Left ventricle myocardium inferior (tissue), 1 donor: ENCODE results near the gene XAGE1A. TPM values are rescaled to one million over a fixed set of nuclear protein-coding genes. Genes with fewer than 3 reads are reported as not detected.
"Not testable (repeated sequence)": the region's sequence is repeated elsewhere in the genome, so short reads cannot be mapped to it uniquely, and the experiment has no call there.

Experiments
- DNase-seq: peaks from one replicate; pipeline ENCODE4 v3.0.0-alpha.2; 2020
- H3K27ac ChIP-seq: fragments of 200-600 bp; replicated peaks from 2 replicates; pipeline ENCODE4 v1.8.0; 2021
- H3K27me3 ChIP-seq: fragments of 200-600 bp; 2 replicates; pipeline ENCODE4 v1.8.0; 2021; ENCODE audit warnings: low read depth
- H3K36me3 ChIP-seq: fragments of 200-600 bp; 2 replicates; pipeline ENCODE4 v1.8.0; 2021
- H3K4me1 ChIP-seq: fragments of 200-600 bp; 2 replicates; pipeline ENCODE4 v1.8.0; 2021
- H3K4me3 ChIP-seq: fragments of 200-600 bp; 2 replicates; pipeline ENCODE4 v1.8.0; 2021; ENCODE audit warnings: mild to moderate bottlenecking, moderate library complexity
- H3K9me3 ChIP-seq: fragments of 200-600 bp; replicated peaks from 2 replicates; pipeline ENCODE4 v1.8.0; 2021
- CTCF ChIP-seq: fragments of 200-600 bp; IDR thresholded peaks from 2 replicates; pipeline ENCODE4 v1.8.0; 2021; ENCODE audit warnings: antibody characterized with exemption, mild to moderate bottlenecking, borderline replicate concordance
- intact Hi-C: fragments of 100-400 bp; cut with micrococcal nuclease; formaldehyde crosslinking; loops from one replicate; pipeline ENCODE4 v1.11.0; 2022
- long read RNA-seq: library from polyadenylated mRNA; unstranded; transcript quantifications from one replicate; pipeline ENCODE4 v2.0.0, GENCODE V29; 2021
- total RNA-seq: library from RNA; stranded (reverse); fragmentation: NEBNext Ultra II Directional; extraction: Animal tissue kit (Norgen Biotek cat#: 25700); gene quantifications from one replicate; pipeline ENCODE4 v1.2.1, GENCODE V29; 2021
- donor health status: DM: no; HTN: yes; CAD: no; lungs with severe emphysema.

Gene XAGE1A
- total RNA-seq = not detected
- long read RNA-seq = 0 reads

DNA sequence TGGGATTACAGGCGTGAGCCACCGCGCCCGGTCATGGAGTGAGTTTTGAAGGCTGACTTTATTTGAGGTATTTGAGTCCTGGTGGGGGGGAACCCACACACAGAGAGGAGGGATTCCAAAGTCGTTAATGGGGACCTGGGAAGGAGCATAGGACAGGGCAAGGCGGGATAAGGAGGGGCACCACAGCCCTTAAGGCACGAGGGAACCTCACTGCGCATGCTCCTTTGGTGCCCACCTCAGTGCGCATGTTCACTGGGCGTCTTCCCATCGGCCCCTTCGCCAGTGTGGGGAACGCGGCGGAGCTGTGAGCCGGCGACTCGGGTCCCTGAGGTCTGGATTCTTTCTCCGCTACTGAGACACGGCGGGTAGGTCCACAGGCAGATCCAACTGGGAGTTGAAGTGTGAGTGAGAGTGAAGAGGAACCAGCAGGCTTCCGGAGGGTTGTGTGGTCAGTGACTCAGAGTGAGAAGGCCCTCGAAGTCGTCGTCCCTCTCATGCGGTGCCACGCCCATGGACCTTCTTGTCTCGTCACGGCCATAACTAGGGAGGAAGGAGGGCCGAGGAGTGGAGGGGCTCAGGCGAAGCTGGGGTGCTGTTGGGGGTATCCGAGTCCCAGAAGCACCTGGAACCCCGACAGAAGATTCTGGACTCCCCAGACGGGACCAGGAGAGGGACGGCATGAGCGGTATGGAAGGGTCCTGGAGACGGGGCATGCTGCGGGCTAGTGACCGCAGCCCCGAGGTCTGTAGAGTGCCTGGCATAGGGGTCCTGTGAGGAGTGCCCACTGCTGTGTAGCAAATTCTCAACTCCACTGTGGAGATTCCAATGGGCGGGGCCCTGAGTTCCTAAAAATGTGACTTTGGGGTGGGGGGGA lies at the start of gene XAGE1A:
XAGE1A (plus strand) TSS at position 264 of the 874 bp plus-strand sequence. CDS start 1,554 bp downstream, outside the sequence.
- H3K27me3 ChIP-seq, H3K36me3 ChIP-seq, H3K4me1 ChIP-seq, H3K9me3 ChIP-seq, DNase-seq, H3K4me3 ChIP-seq, intact Hi-C loops, H3K27ac ChIP-seq: not testable (repeated sequence)

- H3K4me1 ChIP-seq, DNase-seq, H3K9me3 ChIP-seq, H3K27ac ChIP-seq, H3K27me3 ChIP-seq, H3K36me3 ChIP-seq, H3K4me3 ChIP-seq, intact Hi-C loops: not testable (repeated sequence)
These were observed 43.6 kb upstream of the XAGE1A start for GRCh38 chrX:52452031-52452430.

DNA sequence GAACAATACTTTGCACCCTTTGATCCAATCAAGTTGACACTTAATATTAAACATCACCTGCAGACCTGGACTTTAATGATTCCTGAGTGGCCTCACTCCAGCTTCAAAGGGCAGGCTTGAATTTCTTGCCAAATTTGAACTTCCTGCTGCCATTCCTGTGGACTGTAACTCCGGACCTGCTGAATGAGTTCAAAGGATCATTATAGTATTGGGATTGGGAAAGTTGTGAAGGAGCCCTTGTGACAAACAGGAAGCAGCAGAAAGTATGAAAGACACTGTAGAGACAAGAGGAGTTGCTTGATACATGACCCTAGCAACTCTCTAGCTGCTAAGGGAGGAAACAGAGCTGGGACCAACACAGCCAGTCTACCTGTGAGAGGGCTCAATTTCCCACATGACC lies 24.3 kb upstream of the XAGE1A start:
- DNase-seq, H3K27me3 ChIP-seq, H3K4me3 ChIP-seq, H3K27ac ChIP-seq, H3K4me1 ChIP-seq, H3K36me3 ChIP-seq, intact Hi-C loops, H3K9me3 ChIP-seq: not testable (repeated sequence)

DNA sequence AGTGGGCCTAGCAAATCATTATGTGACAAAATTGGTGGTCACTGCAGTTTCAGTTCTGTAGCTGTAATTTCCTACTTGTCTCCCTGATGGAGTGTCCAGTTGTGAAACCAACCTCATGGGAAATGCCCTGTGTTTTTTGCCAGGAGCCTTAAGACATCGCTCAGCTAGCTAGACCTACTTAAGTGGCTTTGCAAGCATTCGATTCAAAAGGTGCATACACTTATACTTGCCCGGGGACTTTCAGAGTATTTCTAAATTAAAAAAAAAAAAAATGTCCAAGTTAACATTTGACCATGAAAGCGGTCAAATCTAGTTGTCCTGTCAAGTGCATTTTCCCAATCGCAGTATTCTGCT lies 788 bp downstream of the XAGE1A start:
- DNase-seq = not testable (repeated sequence)

DNA sequence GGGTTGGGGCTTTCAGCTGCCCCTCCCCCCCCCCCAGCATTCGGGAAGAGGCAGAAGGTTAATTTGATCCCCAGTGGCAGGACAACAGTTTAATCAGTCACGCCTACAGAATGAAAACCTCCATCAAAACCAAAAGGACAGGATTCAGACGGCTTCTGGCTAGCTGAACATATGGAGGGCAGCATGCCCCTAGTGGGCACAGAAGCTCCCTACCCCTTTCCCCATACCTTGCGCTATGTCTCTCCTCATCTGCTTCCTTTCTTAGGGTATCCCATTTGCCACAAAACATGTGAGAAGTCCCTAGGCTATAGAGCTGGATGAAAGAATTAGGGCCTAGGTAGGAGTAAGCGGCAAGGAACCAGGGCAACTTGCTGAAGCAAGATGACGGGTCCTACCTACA lies 5.8 kb downstream of the XAGE1A start:
- H3K27me3 ChIP-seq, intact Hi-C loops, H3K27ac ChIP-seq, H3K4me3 ChIP-seq, H3K36me3 ChIP-seq, H3K4me1 ChIP-seq, H3K9me3 ChIP-seq, DNase-seq: not testable (repeated sequence)

More for the DNA sequence above, 788 bp downstream of the XAGE1A start:
- H3K36me3 ChIP-seq, H3K9me3 ChIP-seq, H3K4me1 ChIP-seq, H3K27me3 ChIP-seq, intact Hi-C loops, H3K27ac ChIP-seq, H3K4me3 ChIP-seq: not testable (repeated sequence)

- H3K27me3 ChIP-seq = no peaks in the 10 kb centered on the region
- no peak for TF ChIP-seq CTCF
- no peak overlapping the region for H3K4me3 ChIP-seq
- no peak overlapping the region for H3K27ac ChIP-seq
- intact Hi-C loops = no loop called here
- H3K9me3 ChIP-seq = no peaks in the 10 kb centered on the region
- no peak for DNase-seq
- H3K4me1 ChIP-seq = no peaks in the 10 kb centered on the region
- no peaks in the 10 kb centered on the region for H3K36me3 ChIP-seq
These were observed 8.9 kb downstream of the XAGE1A start for GRCh38 chrX:52504551-52504950.

DNA sequence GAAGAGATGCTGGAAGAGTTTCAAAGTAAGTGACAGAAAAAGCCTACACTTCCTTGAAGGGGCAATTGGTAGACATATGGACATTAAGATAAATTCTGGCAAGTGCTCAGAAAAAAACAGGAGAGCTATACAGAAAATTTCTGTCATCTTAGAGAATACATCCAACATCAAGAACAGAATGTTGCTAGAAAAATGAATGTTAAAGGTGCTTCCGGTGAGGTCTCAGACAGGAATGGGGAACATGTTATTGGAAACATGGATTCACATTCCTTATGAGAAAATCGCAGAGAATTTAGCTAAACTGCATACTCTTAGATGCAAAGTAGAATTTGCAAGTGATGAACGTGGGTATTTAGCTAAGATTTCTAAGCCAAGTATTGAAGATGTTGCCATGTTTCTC lies 11.7 kb downstream of the XAGE1A start:
- intact Hi-C loops = no loop called here
- H3K27ac ChIP-seq = no peak overlapping the region
- H3K4me3 ChIP-seq = no peak overlapping the region
- TF ChIP-seq CTCF = no peak
- H3K36me3 ChIP-seq = no peaks in the 10 kb centered on the region
- H3K4me1 ChIP-seq = no peaks in the 10 kb centered on the region
- no peak for DNase-seq
- H3K27me3 ChIP-seq = no peaks in the 10 kb centered on the region
- H3K9me3 ChIP-seq = no peaks in the 10 kb centered on the region

DNA sequence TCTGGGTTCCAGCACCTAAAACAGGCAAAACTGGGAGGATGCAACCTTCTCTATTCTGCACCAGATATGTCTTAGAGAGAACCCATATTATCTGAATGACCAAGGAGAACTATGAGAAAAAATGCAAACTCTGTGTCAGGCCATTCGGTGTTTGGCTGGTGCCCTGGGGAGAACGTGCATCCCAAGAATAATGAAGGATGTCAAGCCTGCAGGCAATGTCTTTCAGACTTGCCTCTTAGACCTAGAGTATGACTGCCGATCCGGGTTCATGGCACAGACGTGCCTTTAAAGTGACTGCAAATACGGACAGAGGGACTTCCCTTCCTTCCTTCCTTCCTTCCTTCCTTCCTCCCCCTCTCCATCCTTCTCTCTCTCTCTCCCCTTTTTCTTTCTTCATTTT lies 14.3 kb downstream of the XAGE1A start:
- intact Hi-C loops = no loop called here
- Histone ChIP-seq H3K27me3 (no peaks in the 10 kb centered on the region), H3K27ac (no peak overlapping the region), H3K4me3 (no peak overlapping the region), H3K9me3 (no peaks in the 10 kb centered on the region), H3K36me3 (no peaks in the 10 kb centered on the region), H3K4me1 (no peaks in the 10 kb centered on the region)
- no peak for DNase-seq
- TF ChIP-seq CTCF = no peak

- intact Hi-C loops, H3K9me3 ChIP-seq: not testable (repeated sequence)
These were observed 15.5 kb downstream of the XAGE1A start for GRCh38 chrX:52511126-52511525.

GRCh38 chrX:52516110-52516986 lies 20.7 kb downstream of the XAGE1A start:
- H3K9me3 ChIP-seq, H3K4me3 ChIP-seq, H3K27me3 ChIP-seq, DNase-seq, H3K36me3 ChIP-seq, intact Hi-C loops, H3K4me1 ChIP-seq, H3K27ac ChIP-seq: not testable (repeated sequence)

More at GRCh38 chrX:52511126-52511525, 15.5 kb downstream of the XAGE1A start:
- H3K27ac ChIP-seq, H3K4me1 ChIP-seq, H3K27me3 ChIP-seq, H3K4me3 ChIP-seq, H3K36me3 ChIP-seq, DNase-seq: not testable (repeated sequence)

GRCh38 chrX:52516987-52517325 lies 21.3 kb downstream of the XAGE1A start, which contains the start of gene XAGE1B:
XAGE1B (minus strand) TSS chrX:52517063; CDS start chrX:52515527, 1,536 bp downstream.
- H3K36me3 ChIP-seq, H3K4me3 ChIP-seq, H3K27ac ChIP-seq, H3K27me3 ChIP-seq, DNase-seq, H3K4me1 ChIP-seq, H3K9me3 ChIP-seq, intact Hi-C loops: not testable (repeated sequence)
